Duodenal mucosa (tissue), 2 donors: ENCODE measurements around the gene HLA-DRA.
"Not testable (repeated sequence)": the region's sequence is repeated elsewhere in the genome, so short reads cannot be mapped to it uniquely, and the experiment has no call there.

Experiments used
- H3K27ac ChIP-seq: one replicate; pipeline ENCODE4 v1.7.0; 2013; ENCODE audit warnings: low read depth, low read length
- H3K27me3 ChIP-seq, 2 donors: one replicate each; pipeline ENCODE4 v1.7.0; 2013; ENCODE audit warnings: low read length in 2 of 2, control low read depth in 1 of 2; ENCODE audit not compliant: insufficient read depth in 2 of 2, control insufficient read depth in 1 of 2
- H3K36me3 ChIP-seq, 2 donors: one replicate each; pipeline ENCODE4 v1.7.0; 2013; ENCODE audit warnings: low read length in 2 of 2, control low read depth in 1 of 2; ENCODE audit not compliant: insufficient read depth in 2 of 2, control insufficient read depth in 1 of 2
- H3K4me1 ChIP-seq, 2 donors: one replicate each; pipeline ENCODE4 v1.7.0; 2013; ENCODE audit warnings: low read length in 2 of 2, control low read depth in 1 of 2; ENCODE audit not compliant: insufficient read depth in 2 of 2, control insufficient read depth in 1 of 2
- H3K4me3 ChIP-seq, 2 donors: one replicate each; pipeline ENCODE4 v1.7.0; 2013; ENCODE audit warnings: low read length in 2 of 2, low read depth in 1 of 2
- H3K9ac ChIP-seq, 2 donors: one replicate each; pipeline ENCODE4 v1.7.0; 2013; ENCODE audit warnings: low read length in 2 of 2, low read depth in 1 of 2
- H3K9me3 ChIP-seq, 2 donors: one replicate each; pipeline ENCODE4 v1.7.0; 2013; ENCODE audit warnings: low read length in 2 of 2, control low read depth in 1 of 2; ENCODE audit not compliant: control insufficient read depth in 1 of 2

Gene HLA-DRA

GRCh38 chr6:32445321-32445854 is 5.7 kb downstream of the HLA-DRA start:
- H3K4me1 ChIP-seq = peaks cover 0 to 5% of the 10 kb centered on the region in 2 donors
- no peaks in the 10 kb centered on the region for H3K9me3 ChIP-seq
- H3K27me3 ChIP-seq = no peaks in the 10 kb centered on the region
- no peak overlapping the region for H3K27ac ChIP-seq
- peaks cover 12 to 26% of the 10 kb centered on the region in 2 donors for H3K36me3 ChIP-seq
- no peak overlapping the region for H3K4me3 ChIP-seq
- no peak overlapping the region for H3K9ac ChIP-seq

- H3K36me3 ChIP-seq = peaks cover 12 to 17% of the 10 kb centered on the region in 2 donors
These were observed 8.2 kb downstream of the HLA-DRA start for GRCh38 chr6:32447932-32448331.

GRCh38 chr6:32449088-32449736 is 9.5 kb downstream of the HLA-DRA start:
- Histone ChIP-seq H3K4me3 (no peak overlapping the region), H3K27ac (no peak overlapping the region), H3K36me3 (peaks cover 0 to 4% of the 10 kb centered on the region in 2 donors), H3K4me1 (no peaks in the 10 kb centered on the region), H3K9me3 (no peaks in the 10 kb centered on the region), H3K9ac (no peak overlapping the region), H3K27me3 (no peaks in the 10 kb centered on the region)

More at GRCh38 chr6:32447932-32448331, 8.2 kb downstream of the HLA-DRA start:
- Histone ChIP-seq H3K27ac (no peak overlapping the region), H3K9ac (no peak overlapping the region), H3K27me3 (no peaks in the 10 kb centered on the region), H3K4me1 (no peaks in the 10 kb centered on the region), H3K9me3 (no peaks in the 10 kb centered on the region), H3K4me3 (no peak overlapping the region)

GRCh38 chr6:32457054-32457453 is 17.4 kb downstream of the HLA-DRA start:
- H3K27me3 ChIP-seq = peaks cover 4 to 8% of the 10 kb centered on the region in 2 donors
- no peak overlapping the region for H3K27ac ChIP-seq
- H3K4me1 ChIP-seq = no peaks in the 10 kb centered on the region
- no peak overlapping the region for H3K4me3 ChIP-seq
- H3K9ac ChIP-seq = no peak overlapping the region
- no peaks in the 10 kb centered on the region for H3K9me3 ChIP-seq
- H3K36me3 ChIP-seq = no peaks in the 10 kb centered on the region

GRCh38 chr6:32459781-32460424 is 20.2 kb downstream of the HLA-DRA start:
- peak overlapping the region; percentile 45 to 67 for H3K4me3 ChIP-seq
- H3K9me3 ChIP-seq = no peaks in the 10 kb centered on the region
- peak overlapping the region in 1 of 2 donors; percentile 36 for H3K9ac ChIP-seq
- no peak overlapping the region for H3K27ac ChIP-seq
- H3K36me3 ChIP-seq = no peaks in the 10 kb centered on the region
- H3K27me3 ChIP-seq = peaks cover 4 to 8% of the 10 kb centered on the region in 2 donors
- H3K4me1 ChIP-seq = no peaks in the 10 kb centered on the region

- H3K27me3 ChIP-seq = peaks cover 4 to 8% of the 10 kb centered on the region in 2 donors
- H3K36me3 ChIP-seq = no peaks in the 10 kb centered on the region
- no peak overlapping the region for H3K9ac ChIP-seq
- H3K9me3 ChIP-seq = no peaks in the 10 kb centered on the region
- no peak overlapping the region for H3K27ac ChIP-seq
- no peak overlapping the region for H3K4me3 ChIP-seq
- H3K4me1 ChIP-seq = no peaks in the 10 kb centered on the region
These were observed 20.8 kb downstream of the HLA-DRA start for GRCh38 chr6:32460528-32460927.

GRCh38 chr6:32461493-32461892 is 21.8 kb downstream of the HLA-DRA start:
- no peak overlapping the region for H3K27ac ChIP-seq

GRCh38 chr6:32462609-32463008 is 22.9 kb downstream of the HLA-DRA start:
- Histone ChIP-seq H3K27ac (no peak overlapping the region), H3K4me3 (no peak overlapping the region), H3K36me3 (no peaks in the 10 kb centered on the region), H3K4me1 (no peaks in the 10 kb centered on the region), H3K9me3 (no peaks in the 10 kb centered on the region), H3K27me3 (peaks cover 4 to 8% of the 10 kb centered on the region in 2 donors), H3K9ac (no peak overlapping the region)

More at GRCh38 chr6:32461493-32461892, 21.8 kb downstream of the HLA-DRA start:
- Histone ChIP-seq H3K4me1 (no peaks in the 10 kb centered on the region), H3K4me3 (no peak overlapping the region), H3K9ac (no peak overlapping the region), H3K9me3 (no peaks in the 10 kb centered on the region), H3K36me3 (no peaks in the 10 kb centered on the region), H3K27me3 (peaks cover 4 to 8% of the 10 kb centered on the region in 2 donors)

- not testable (repeated sequence) for H3K4me3 ChIP-seq, H3K27ac ChIP-seq, H3K9me3 ChIP-seq, H3K9ac ChIP-seq, H3K27me3 ChIP-seq, H3K36me3 ChIP-seq, H3K4me1 ChIP-seq
These were observed 28.2 kb downstream of the HLA-DRA start for GRCh38 chr6:32467743-32468503.
